IPS-18c (cell line): ENCODE results near the gene IFNAR1.
"Not testable (repeated sequence)": the region's sequence is repeated elsewhere in the genome, so short reads cannot be mapped to it uniquely, and the experiment has no call there.

Source experiments
- H3K4me3 ChIP-seq: 2 replicates; pipeline ENCODE4 v1.7.0; 2013; ENCODE audit warnings: low read depth, mild to moderate bottlenecking, low read length, moderate library complexity; ENCODE audit not compliant: insufficient read depth
- H3K9me3 ChIP-seq: one replicate; pipeline ENCODE4 v1.6.1; 2013; ENCODE audit warnings: mild to moderate bottlenecking, low read length, moderate library complexity; ENCODE audit not compliant: control insufficient read depth, insufficient read depth

The IFNAR1 gene

DNA sequence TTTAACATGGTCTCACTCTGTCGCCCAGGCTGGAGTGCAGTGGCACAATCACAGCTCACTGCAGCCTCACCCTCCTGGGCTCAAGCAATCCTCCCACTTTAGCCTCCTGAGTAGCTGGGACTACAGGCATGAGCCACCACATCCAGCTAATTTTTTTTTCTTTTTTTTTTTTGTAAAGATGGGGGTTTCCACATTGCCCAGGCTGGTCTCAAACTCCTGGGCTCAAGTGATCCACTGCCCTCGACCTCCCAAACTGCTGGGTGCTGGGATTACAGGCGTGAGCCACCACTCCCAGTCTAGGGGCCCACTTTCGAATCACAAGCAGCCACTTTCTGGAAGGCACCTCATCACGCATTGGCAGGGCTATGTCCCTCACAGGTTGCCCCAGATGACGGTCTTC lies 56.6 kb downstream of the IFNAR1 start:
- not testable (repeated sequence) for H3K9me3 ChIP-seq, H3K4me3 ChIP-seq

DNA sequence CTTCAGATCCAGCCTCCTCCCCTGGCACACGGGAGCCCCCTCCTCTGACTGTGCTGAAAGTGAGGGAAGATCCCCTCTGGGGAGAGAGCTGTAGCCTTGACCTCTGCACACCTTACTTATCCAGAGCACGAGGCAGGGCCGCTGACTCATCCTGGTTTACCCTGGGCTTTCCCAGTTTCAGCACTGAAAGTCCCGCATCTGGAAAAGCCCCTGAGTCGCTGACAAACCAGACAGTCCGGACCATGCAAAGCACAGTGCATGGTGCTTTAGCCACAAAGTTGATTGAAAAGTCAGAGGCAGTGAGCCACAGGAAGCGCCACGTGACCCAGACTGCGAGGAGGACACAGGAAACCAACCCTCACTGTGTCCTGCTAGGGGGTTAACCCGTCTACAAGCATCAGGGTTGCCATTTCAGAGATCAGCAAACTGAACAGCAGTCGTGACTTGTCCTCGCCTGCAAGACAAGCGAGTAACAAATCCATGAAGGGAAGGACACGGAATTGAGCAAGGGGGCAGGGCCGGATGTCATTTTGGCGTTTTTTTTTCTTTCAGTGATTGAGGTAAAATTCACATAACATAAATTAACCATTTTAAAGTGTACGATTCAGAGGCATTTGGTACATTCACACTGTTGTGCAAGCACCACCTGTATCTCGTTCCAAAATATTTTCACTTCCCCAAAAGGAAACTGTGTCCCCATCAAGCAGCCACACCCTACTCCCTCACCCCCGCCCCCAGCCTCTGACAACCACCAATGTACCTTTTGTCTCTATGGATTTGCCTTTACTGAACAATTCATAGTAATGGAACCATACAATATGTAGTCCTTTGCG lies 58.5 kb downstream of the IFNAR1 start:
- Histone ChIP-seq H3K9me3 (no peaks in the 10 kb centered on the region), H3K4me3 (no peak overlapping the region)

DNA sequence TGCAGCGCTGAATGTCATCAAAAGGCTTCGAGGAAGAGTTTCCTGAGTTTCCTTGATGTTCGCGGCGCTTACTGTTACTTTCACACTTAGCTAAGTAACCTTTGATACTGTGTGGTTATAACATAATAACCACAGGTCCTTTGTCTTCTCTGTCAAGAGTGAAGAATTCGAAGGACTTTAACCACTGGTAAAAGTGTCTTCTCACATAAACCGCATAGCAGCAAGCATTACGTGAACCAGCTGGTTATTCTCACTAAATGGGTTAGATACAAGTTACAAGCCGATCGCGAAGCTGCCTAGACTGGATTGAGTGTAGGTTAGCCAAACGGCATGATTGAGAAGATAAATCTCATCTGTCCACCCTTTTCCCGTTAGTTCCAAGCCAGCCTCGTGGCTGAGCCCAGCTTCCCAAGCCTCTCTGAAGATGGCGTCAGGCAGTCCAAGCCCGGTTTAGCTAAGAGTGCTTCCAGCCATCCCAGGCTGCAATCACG lies 60.1 kb downstream of the IFNAR1 start:
- no peaks in the 10 kb centered on the region for H3K9me3 ChIP-seq
- H3K4me3 ChIP-seq: no peak overlapping the region

DNA sequence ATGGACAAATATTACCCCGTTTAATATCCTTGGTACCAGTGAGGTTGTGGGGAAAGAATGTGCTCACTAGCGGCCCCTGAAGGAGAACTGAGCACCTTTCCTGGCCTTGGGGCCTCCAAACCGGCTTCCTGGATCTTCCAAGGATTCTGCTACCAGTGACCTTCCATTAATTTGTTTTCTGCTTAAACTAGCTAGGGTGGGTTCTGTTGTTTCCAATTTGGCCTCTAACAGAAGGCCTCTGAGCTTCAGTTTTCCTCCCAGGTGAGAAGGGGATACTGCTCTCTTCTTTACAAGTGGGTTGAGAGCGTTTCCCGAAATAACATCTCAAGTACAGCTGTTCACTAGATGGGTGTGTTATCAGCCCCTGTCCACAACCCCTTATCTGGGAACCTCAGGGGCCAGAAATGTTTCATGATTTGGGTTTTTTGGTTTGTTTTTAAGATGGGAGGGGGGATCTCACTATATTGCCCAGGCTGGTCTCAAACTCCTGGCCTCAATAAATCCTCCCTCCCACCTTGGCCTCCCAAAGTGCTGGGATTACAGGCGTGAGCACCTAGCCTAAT lies 61.5 kb downstream of the IFNAR1 start:
- Histone ChIP-seq H3K9me3 (no peaks in the 10 kb centered on the region), H3K4me3 (no peak overlapping the region)

DNA sequence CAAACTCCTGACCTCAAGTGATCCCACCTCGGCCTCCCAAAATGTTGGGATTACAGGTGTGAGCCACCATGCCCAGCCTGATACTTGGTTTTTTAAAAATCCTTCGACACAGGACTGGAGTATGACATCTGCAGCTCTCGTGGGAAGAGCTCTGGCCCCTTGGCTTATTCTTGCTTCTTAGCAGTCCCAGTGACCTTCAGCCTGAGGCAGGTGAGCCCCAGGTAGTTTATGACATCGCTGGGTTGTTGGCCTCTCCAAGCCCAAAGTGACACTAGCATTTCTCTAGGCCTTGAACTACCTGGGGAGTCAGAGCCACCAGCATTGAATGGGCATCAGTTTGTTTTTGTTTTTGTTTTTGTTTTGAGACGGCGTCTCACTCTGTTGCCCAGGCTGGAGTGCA lies 62.5 kb downstream of the IFNAR1 start:
- H3K4me3 ChIP-seq: no peak overlapping the region

DNA sequence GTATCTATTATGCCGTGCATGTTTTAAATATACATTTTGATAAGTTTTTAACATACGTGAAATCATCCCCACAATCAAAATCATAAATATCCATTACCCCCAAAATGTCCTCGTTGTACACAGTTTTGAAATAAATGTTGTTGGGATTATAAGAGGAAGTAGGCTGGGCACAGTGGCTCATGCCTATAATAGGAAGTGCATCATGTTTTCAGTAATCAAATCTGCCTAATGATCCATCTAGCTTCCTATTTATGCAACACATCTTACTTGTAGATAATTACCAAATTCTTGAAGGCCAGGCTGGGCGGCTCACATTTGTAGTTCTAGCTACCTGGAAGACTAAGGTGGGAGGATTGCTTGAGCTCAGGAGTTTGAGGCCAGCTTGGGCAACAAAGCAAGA lies 63.4 kb downstream of the IFNAR1 start:
- Histone ChIP-seq H3K4me3 (no peak overlapping the region), H3K9me3 (no peaks in the 10 kb centered on the region)

More for the DNA sequence above, 62.5 kb downstream of the IFNAR1 start:
- no peaks in the 10 kb centered on the region for H3K9me3 ChIP-seq

DNA sequence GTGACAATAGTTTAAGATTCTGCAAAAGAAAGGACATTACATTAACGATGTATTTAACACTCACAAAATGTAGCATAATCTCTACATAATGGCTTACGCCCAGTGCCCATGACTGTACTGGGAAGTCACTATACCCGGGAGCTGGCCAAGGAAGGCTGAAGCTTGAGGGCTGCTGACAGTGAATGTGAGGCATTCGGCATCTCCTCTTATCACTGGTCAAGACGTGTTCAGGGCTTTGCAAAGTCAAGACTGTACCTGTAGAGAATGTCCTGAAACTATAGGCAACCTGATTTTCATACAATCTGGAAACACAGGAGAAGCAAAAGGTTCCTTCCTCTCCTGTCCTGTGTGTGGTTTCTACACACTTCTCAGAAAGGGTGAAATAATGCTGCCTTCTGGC lies 65.7 kb downstream of the IFNAR1 start:
- Histone ChIP-seq H3K4me3 (no peak overlapping the region), H3K9me3 (no peaks in the 10 kb centered on the region)

DNA sequence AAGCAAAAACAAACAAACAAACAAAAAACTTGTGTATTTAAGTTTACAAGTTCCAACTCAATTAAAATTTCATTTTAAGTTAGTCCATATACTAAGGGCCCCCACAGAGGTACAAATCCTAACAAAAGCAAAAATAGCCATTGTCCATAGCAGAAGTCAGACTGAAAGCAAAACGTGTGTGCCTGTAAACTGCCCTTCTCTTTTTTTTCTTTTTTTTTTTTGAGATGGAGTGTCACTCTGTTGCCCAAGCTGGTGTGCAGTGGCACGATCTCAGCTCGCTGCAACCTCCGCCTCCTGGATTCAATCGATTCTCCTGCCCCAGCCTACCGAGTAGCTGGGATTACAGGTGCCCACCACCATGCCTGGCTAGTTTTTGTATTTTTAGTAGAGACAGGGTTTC lies 66.9 kb downstream of the IFNAR1 start:
- Histone ChIP-seq H3K9me3 (no peaks in the 10 kb centered on the region), H3K4me3 (no peak overlapping the region)

DNA sequence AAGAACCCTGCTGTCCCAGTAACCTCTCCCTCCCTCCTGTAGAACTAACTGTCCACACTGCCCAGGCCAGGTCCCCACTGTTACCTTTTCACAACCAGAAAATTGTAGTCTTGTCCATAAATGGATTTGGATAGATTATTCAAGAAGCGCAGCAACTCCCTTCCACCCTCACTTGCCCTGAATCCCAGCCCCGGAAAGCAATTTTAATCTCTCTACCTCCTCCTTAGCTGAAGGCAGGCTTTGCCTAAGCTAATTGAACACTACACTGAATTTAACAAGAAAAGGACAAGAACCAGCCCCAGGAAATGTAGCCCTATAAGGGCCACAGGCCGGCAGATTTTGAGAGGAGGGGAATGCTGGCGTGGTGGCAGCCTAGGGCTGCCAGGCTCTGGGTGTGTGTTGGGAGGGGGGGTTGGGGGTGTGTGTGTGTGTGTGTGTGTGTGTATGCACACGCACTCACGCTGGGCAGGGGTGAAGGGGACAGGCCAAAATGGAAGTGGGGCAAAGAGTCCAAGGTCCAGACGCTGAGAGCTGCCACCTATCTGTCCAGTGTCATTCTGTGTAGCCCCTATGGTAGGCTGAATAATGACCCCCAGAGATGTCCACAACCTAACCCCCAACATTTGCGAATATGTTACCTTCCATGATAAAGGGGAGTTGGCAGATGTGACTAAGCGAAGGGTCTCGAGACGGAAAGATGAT lies 67.7 kb downstream of the IFNAR1 start:
- Histone ChIP-seq H3K4me3 (no peak overlapping the region), H3K9me3 (no peaks in the 10 kb centered on the region)

DNA sequence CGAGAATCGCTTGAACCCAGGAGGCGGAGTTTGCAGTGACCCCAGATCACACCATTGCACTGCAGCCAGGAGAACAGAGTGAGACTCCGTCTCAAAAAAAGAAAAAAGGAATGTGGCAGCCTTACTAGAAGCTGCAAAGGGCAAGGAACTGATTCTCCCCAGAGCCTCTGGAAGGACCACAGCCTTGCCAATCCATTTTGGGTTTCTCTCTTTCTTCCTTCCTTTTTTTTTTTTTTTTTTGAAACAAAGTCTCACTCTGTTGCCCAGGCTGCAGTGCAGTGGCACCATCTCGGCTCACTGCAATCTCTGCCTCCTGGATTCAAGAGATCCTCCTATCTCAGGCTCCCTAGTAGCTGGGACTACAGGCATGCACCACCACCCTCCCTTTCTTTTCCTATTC lies 68.6 kb downstream of the IFNAR1 start:
- Histone ChIP-seq H3K9me3 (no peaks in the 10 kb centered on the region), H3K4me3 (no peak overlapping the region)

DNA sequence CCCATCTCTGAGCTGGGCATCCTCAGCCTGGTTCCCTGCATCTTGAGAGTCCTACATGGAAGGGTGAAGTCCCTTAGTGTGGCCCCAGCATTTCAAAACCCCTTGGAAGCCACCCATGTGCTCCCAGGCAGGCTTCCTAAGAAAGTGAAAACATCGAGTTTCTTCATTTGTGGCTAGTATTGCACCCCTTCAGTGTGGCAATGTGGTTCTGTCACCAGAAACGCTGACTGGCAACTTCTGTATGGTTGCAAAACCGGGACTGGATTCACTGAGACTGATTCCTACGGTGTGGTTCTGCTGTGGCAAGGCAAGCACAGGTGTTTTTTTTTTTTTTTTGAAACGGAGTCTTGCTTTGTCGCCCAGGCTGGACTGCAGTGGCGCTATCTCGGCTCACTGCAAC lies 69.5 kb downstream of the IFNAR1 start:
- H3K4me3 ChIP-seq: no peak overlapping the region
- H3K9me3 ChIP-seq: no peaks in the 10 kb centered on the region

DNA sequence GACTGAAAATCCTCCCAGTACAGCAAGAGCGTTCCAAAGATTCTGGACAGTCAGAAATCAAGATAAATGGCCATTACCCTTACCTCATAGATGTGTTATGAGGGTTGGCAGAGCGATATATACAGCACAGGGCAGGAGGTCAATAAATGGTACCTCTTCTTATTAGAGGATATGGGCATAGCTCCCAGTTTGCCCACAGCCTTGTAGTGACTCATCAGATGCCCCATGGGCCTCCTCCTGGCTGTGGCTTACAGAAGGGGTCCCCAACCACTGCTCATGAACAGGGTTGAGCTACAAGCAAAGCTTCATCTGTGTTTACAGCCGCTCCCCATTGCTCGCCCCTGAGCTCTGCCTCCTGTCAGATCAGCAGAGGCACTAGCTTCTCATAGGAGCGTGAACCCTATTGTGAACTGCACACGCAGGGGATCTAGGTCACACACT lies 71.1 kb downstream of the IFNAR1 start:
- no peaks in the 10 kb centered on the region for H3K9me3 ChIP-seq
- H3K4me3 ChIP-seq: no peak overlapping the region

DNA sequence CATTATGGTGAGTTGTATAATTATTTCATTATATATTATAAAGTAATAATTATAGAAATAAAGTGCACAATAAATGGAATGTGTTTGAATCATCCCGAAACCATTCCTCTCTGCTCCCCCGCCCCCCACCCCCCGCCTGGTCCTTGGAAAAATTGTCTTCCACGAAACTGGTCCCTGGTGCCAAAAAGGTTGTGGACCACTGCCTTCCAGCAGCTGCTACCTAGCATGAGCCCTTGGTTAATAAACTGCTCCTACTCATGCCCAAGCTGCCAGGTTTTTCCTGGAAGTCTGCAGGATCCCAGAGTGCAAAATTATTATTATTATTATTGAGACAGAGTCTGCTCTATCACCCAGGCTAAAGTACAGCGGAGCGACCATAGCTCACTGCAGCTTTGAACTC lies 71.7 kb downstream of the IFNAR1 start:
- Histone ChIP-seq H3K4me3 (no peak overlapping the region), H3K9me3 (no peaks in the 10 kb centered on the region)

DNA sequence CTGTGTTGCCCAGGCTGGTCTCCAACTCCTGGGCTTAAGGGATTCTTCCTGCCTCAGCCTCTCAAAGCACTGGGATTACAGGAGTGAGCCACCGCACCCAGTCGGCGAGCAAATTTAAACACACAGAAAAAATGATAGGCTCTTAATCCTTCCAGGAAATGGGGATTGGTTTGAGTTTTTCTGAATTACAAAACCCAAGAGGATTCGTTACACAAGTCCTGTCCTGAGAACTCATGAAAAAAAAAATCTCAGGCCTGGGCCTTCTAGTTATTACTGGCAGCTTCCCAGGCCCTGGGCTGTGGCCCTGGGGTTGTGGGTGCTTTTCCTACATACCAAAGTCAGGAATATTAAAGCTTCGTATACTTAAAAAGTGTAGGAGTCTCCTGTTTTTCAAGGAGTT lies 72.2 kb downstream of the IFNAR1 start:
- H3K4me3 ChIP-seq: no peak overlapping the region
- H3K9me3 ChIP-seq: no peaks in the 10 kb centered on the region

DNA sequence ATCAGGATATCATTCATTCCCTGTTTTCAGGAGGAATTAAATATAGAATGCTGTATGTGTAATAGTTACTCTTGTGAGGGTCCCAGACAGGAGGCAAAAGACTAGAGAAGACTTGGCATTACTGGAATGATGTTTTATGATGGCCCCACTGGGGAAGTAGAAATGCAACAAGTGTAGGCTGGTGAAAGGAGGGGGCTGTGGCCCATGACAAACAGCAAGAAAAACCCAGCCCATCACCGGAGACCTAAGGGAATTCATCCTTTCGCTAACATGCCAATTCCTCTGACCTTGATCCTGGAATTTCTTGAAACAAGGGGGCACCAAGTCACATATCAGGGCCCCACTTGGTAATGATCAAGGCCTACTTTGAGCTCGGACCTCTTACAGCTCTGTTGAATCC lies 72.9 kb downstream of the IFNAR1 start:
- no peak overlapping the region for H3K4me3 ChIP-seq
- H3K9me3 ChIP-seq: no peaks in the 10 kb centered on the region

DNA sequence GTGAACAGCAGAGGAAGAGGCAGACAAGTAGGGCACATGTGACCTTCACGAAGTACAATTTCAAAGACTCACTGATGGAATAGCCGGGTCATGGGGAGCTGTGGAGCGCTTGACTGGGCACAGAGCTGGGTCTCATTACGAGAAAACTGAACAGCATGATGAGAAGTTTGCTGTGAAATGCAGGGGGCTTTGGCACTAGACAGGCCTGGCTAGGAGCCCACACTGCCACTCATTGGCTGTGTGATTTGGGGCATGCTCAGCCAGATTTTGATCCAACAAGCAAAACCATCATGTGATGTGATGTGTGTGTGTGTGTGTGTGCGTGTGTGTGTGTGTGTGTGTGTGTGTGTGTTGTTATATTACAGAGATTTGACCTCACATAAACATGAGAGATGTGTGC lies 73.6 kb downstream of the IFNAR1 start:
- Histone ChIP-seq H3K9me3 (no peaks in the 10 kb centered on the region), H3K4me3 (no peak overlapping the region)

DNA sequence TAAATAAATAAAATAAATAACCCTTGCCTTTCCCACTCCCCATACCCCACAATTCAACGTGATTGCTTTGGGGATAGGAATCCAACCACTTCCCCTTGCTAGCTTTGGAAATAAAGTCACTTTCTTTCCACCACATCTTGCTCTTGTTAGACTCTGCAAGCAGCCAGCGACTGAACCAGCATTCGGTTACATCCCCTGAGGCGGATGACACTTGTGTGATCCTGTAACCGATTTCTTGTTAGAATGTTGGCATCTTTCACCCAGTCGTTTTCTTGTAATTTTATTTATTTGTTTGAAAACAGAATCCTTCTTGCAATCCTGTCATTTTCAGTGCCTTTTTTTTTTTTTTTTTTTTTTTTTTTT lies 76.8 kb downstream of the IFNAR1 start:
- no peaks in the 10 kb centered on the region for H3K9me3 ChIP-seq
- no peak overlapping the region for H3K4me3 ChIP-seq
